ENCODE results near the gene MAPK10. TPM values are rescaled to one million over a fixed set of nuclear protein-coding genes. Genes with fewer than 3 reads are reported as not detected.

MAPK10 gene
- total RNA-seq, 2 experiments from 2014 or later = not detected

DNA sequence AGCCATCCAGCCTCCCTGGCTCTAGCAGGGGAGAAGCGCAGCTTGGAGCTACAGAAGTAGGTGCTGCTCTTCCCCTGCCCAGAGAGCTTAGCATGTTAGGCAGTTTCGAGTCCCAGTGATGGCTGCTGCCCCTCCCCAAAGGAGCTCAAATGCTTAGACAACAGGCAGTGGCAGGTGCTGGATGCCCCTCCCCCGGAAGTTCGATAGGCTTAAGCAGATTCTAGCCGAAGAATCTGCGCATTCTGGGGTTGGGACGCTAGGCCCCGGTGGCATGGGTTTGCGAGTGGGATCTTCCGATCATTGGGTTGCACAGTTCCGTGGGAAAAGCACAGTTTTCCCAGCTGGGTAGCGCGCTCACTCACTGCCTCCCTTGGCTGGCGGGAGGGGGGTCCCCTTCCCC is 117.2 kb downstream of the MAPK10 start:
- CTCF ChIA-PET = no interaction called here

DNA sequence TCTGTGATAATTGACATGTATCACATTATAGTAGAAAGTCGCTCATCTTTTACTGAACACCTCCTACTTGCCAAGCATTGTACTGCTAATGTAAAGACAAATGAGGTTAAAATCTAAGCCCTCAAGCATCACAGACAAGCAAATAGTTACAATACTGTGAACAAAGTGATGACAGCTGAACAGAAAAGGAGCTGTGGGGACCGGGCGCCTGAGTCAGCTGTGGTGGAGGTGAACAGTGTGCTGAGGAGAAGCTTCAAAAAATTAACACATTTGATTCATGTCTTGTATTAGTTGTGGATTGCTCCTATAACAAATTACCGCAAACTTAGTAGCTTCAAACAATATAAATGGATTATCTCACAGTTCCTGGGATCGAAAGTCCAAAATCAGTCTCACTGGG is 124.3 kb downstream of the MAPK10 start:
- no peaks in the 10 kb centered on the region for H3K4me1 Mint-ChIP-seq (ENCODE audit: low read depth)
- H3K36me3 Mint-ChIP-seq (ENCODE audit: low read depth) = no peaks in the 10 kb centered on the region
- H3K27ac Mint-ChIP-seq = no peak overlapping the region
- DNase-seq (no peak), ATAC-seq (no peak)
- TF ChIP-seq, protein P1, sequence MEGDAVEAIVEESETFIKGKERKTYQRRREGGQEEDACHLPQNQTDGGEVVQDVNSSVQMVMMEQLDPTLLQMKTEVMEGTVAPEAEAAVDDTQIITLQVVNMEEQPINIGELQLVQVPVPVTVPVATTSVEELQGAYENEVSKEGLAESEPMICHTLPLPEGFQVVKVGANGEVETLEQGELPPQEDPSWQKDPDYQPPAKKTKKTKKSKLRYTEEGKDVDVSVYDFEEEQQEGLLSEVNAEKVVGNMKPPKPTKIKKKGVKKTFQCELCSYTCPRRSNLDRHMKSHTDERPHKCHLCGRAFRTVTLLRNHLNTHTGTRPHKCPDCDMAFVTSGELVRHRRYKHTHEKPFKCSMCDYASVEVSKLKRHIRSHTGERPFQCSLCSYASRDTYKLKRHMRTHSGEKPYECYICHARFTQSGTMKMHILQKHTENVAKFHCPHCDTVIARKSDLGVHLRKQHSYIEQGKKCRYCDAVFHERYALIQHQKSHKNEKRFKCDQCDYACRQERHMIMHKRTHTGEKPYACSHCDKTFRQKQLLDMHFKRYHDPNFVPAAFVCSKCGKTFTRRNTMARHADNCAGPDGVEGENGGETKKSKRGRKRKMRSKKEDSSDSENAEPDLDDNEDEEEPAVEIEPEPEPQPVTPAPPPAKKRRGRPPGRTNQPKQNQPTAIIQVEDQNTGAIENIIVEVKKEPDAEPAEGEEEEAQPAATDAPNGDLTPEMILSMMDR (IDR thresholded peaks at IDR 0.05) = no peak
- ChIA-PET POLR2A (no interaction called here), CTCF (no interaction called here)
- intact Hi-C loops (cut with micrococcal nuclease) = no loop called here
- H3K27me3 Mint-ChIP-seq = no peaks in the 10 kb centered on the region
- peaks cover 12% of the 10 kb centered on the region for H3K9me3 Mint-ChIP-seq
- H3K4me3 Mint-ChIP-seq = no peak overlapping the region

More for the DNA sequence above, 117.2 kb downstream of the MAPK10 start:
- Mint-ChIP-seq H3K4me1 (ENCODE audit: low read depth) (no peaks in the 10 kb centered on the region), H3K36me3 (ENCODE audit: low read depth) (no peaks in the 10 kb centered on the region), H3K4me3 (no peak overlapping the region), H3K9me3 (peaks cover 15% of the 10 kb centered on the region), H3K27me3 (no peaks in the 10 kb centered on the region), H3K27ac (no peak overlapping the region)
- DNase-seq = no peak
- TF ChIP-seq, protein P1 (IDR thresholded peaks at IDR 0.05) = no peak
- intact Hi-C loops (cut with micrococcal nuclease) = no loop called here
- ATAC-seq = no peak
- POLR2A ChIA-PET = no interaction called here

DNA sequence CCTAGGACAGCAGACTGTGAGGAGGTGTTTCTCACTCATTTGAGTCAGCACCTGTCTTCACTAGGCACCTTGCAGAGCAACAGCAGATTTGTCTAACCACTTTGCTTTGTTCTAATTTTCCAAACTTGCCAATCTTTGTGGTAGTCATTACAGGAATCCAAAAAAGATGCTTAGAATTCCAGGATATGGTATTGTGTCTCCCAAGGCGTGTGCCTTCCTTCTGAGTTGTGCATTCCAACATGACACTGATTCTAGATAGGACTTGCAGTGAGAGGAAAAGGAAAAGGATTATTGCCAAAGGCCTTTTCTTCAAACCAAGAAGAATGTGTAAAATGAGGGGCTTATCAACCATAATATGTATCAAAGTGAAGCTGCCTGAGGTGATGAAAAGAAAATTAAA is 126.2 kb downstream of the MAPK10 start:
- intact Hi-C loops (cut with micrococcal nuclease) = no loop called here
- H3K4me1 Mint-ChIP-seq (ENCODE audit: low read depth) = no peaks in the 10 kb centered on the region
- no peak for ATAC-seq
- H3K27me3 Mint-ChIP-seq = no peaks in the 10 kb centered on the region
- CTCF ChIA-PET = no interaction called here
- H3K36me3 Mint-ChIP-seq (ENCODE audit: low read depth) = no peaks in the 10 kb centered on the region
- POLR2A ChIA-PET = no interaction called here
- peaks cover 12% of the 10 kb centered on the region for H3K9me3 Mint-ChIP-seq
- H3K4me3 Mint-ChIP-seq = no peak overlapping the region
- DNase-seq = no peak
- TF ChIP-seq, protein P1 (IDR thresholded peaks at IDR 0.05) = no peak
- no peak overlapping the region for H3K27ac Mint-ChIP-seq

DNA sequence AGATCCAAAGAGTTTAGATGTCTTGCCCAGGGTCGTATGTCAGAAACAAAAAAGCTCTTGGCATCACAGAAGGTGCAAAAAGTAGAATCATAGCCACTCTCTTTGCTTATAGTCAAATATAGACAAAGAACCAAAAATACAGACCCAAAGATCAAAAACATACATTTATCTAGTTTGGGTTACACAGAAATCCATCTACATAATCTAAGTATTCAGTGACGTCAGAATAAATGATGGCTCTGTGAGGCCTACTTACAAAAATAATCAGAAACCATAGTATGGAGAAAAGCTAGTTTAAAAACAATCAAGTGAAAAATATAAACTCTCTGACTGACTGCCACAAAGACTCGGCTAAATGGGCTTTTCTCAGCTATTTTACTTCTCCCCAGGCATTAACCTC is 126.8 kb downstream of the MAPK10 start:
- intact Hi-C loops (cut with micrococcal nuclease) = no loop called here
- H3K36me3 Mint-ChIP-seq (ENCODE audit: low read depth) = no peaks in the 10 kb centered on the region
- no peak overlapping the region for H3K27ac Mint-ChIP-seq
- CTCF ChIA-PET = no interaction called here
- no peak for ATAC-seq
- TF ChIP-seq, protein P1 (IDR thresholded peaks at IDR 0.05) = no peak
- H3K9me3 Mint-ChIP-seq = peaks cover 8% of the 10 kb centered on the region
- DNase-seq = no peak
- POLR2A ChIA-PET = no interaction called here
- H3K4me3 Mint-ChIP-seq = no peak overlapping the region
- H3K4me1 Mint-ChIP-seq (ENCODE audit: low read depth) = no peaks in the 10 kb centered on the region
- no peaks in the 10 kb centered on the region for H3K27me3 Mint-ChIP-seq

DNA sequence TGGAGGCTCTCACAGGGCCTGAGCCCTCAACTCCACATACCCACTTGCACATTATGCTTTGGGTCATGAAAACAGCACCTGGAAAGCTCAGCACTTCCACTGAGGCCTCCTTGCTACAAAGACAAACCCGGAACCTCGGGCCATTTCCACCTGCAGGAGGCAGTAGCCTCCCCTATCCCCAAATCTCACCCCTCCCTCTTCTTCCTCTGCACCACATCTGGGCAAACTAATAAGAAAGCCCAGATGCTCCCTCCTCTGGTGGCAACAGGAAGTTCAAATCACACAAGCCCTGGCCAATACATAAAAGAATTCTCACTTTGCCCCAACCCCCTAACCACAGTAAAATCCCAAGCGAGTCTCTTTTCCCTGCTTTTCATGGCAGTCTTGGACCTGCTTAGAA is 136.4 kb downstream of the MAPK10 start:
- H3K9me3 Mint-ChIP-seq = no peaks in the 10 kb centered on the region
- H3K4me3 Mint-ChIP-seq = no peak overlapping the region
- TF ChIP-seq, protein P1 (IDR thresholded peaks at IDR 0.05) = no peak
- ATAC-seq (no peak), DNase-seq (no peak)
- ChIA-PET CTCF (no interaction called here), POLR2A (no interaction called here)
- no peaks in the 10 kb centered on the region for H3K27me3 Mint-ChIP-seq
- intact Hi-C loops (cut with micrococcal nuclease) = no loop called here
- no peak overlapping the region for H3K27ac Mint-ChIP-seq
- H3K36me3 Mint-ChIP-seq (ENCODE audit: low read depth) = no peaks in the 10 kb centered on the region
- no peaks in the 10 kb centered on the region for H3K4me1 Mint-ChIP-seq (ENCODE audit: low read depth)

Data from activated CD8-positive, alpha-beta T cell treated with anti-CD3 and anti-CD28 coated beads for 36 hours (primary cell).